ENCODE results near the gene RPTOR.

GRCh38 chr17:81012574-81013447, 468.2 kb downstream of the RPTOR start:
- TF ChIP-seq POLR2A (IDR thresholded peaks at IDR 0.05; ENCODE audit: low read length), result no peak
- TF ChIP-seq GATA1 (IDR thresholded peaks at IDR 0.05; ENCODE audit: low read depth, low read length), result no peak

Measured in erythroblast (primary cell).